NCI-H226 (cell line): ENCODE data around the gene SLC26A11.
"Not testable (repeated sequence)": the region's sequence is repeated elsewhere in the genome, so short reads cannot be mapped to it uniquely, and the experiment has no call there.

Experiments used
- DNase-seq: peaks from one replicate; pipeline ENCODE4 v3.0.0-alpha.2; 2015

SLC26A11 gene

GRCh38 chr17:80245566-80246265 is 25.5 kb downstream of the SLC26A11 start:
- DNase-seq: no peak

DNA sequence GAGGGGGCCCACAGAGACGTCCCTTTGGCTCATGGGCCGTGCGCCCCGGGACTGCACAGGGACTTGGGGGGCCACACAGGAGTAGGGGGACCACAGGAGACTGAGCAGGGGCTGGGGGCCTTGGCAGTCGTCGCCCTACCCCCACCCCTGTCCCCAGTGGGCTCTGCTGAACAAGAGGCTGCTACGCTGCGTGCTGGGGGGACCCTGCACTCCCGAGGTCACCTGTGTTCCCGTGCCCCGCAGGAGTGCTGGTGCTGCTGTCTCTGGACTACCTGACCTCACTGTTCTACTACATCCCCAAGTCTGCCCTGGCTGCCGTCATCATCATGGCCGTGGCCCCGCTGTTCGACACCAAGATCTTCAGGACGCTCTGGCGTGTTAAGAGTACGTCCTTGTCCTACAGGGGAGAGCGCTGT is 26.0 kb downstream of the SLC26A11 start:
- DNase-seq: no peak

DNA sequence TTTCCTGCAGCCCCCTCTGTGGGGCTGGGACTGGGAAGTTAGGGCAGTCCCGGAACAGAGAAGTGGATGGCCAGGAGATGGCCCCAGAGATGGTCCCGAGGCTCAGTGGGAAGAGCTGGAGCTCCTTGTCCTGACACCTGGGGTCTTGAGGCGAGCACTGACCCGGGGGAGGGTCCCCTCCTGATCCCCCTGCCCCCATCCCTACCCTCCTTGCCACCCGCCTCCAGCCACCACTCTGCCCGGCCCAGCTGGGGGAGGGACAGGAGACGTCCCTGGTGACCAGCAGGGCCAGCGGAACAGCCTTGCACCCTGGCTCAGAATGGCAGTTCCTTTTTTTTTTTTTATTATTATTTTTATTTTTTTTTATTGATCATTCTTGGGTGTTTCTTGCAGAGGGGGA is 26.5 kb downstream of the SLC26A11 start:
- DNase-seq: no peak

GRCh38 chr17:80247561-80247960 is 27.3 kb downstream of the SLC26A11 start:
- DNase-seq: no peak

DNA sequence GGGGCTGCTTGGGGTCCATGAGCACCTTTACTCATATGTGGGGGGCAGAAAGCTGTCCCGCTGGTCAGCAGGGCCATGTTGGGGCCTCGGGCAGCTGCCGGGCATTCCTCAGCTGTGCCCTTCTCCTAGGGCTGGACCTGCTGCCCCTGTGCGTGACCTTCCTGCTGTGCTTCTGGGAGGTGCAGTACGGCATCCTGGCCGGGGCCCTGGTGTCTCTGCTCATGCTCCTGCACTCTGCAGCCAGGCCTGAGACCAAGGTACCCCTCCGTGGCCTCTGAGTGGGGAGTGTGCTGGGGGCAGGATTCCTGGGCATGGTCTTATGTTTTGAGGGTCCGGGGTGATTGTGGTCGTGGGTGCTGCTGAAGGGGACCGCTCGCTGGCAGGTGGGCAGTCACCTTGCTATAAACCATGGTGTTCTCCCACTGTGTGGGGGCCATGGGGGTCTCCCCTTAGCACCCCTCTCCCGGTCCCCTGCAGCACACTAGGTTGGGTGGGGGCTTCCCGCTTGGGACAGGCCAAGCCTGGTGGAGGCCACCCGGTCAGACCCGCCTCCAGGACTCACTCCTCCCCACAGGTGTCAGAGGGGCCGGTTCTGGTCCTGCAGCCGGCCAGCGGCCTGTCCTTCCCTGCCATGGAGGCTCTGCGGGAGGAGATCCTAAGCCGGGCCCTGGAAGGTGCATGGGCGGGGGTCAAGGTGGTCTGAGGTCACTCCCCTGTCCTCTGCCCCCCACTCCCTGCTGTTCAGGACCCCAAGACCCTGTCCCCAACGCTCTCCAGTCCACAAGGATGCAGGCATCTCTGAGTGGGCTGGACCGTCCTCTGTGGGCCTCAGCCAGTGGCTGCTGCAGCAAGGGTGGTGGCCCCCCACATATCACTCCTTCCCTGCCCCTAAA is 28.0 kb downstream of the SLC26A11 start:
- DNase-seq: no peak

- no peak for DNase-seq
Observed at GRCh38 chr17:80248894-80249710, 28.9 kb downstream of the SLC26A11 start.

GRCh38 chr17:80251966-80252365 is 31.7 kb downstream of the SLC26A11 start:
- no peak for DNase-seq

DNA sequence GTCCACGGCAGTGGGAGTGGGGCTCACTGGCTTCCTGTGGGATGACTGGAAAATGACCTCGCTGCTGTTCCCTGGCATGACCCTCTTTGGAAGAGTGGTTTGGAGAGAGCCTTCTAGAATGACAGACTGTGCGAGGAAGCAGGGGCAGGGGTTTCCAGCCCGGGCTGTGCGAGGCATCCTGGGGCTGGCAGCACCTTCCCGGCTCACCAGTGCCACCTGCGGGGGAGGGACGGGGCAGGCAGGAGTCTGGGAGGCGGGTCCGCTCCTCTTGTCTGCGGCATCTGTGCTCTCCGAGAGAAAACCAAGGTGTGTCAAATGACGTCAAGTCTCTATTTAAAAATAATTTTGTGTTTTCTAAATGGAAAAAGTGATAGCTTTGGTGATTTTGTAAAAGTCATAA is 32.6 kb downstream of the SLC26A11 start:
- no peak for DNase-seq

DNA sequence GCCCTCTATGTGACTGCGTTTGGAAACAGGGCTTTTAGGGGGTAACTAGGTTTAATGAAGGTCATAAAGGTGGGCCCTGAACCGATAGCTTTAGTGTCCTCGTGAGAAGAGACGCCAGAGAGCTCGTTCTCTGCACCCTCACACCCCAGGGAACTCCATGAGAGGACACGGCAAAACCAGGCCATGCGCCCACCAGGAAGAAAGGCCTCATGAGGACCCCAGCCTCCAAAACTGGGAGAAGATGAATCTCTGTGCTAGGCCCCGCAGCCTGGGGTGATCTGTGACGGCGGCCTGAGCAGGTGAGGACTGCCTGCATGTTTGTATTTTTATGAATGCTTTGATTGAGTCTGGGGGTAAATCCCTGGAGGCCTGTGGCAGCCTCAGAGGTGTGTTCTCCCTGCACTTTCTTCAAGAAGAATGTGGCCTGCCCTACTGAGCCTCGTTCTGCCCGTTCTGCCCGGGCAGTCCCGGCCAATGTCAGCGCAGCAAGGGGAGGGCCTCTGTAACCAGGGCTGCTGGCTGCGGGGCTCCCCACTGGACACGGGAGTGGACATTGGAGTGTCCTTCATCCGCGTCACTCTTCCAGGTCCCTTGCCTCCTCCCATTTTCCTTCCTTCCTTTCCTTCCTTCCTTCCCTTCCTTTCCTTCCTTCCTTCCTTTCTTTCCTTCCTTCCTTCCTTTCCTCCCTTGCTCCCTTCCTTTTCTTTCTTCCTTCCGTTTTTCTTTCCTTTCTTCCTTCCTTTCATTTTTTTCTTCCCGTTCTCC is 33.6 kb downstream of the SLC26A11 start:
- DNase-seq: no peak

DNA sequence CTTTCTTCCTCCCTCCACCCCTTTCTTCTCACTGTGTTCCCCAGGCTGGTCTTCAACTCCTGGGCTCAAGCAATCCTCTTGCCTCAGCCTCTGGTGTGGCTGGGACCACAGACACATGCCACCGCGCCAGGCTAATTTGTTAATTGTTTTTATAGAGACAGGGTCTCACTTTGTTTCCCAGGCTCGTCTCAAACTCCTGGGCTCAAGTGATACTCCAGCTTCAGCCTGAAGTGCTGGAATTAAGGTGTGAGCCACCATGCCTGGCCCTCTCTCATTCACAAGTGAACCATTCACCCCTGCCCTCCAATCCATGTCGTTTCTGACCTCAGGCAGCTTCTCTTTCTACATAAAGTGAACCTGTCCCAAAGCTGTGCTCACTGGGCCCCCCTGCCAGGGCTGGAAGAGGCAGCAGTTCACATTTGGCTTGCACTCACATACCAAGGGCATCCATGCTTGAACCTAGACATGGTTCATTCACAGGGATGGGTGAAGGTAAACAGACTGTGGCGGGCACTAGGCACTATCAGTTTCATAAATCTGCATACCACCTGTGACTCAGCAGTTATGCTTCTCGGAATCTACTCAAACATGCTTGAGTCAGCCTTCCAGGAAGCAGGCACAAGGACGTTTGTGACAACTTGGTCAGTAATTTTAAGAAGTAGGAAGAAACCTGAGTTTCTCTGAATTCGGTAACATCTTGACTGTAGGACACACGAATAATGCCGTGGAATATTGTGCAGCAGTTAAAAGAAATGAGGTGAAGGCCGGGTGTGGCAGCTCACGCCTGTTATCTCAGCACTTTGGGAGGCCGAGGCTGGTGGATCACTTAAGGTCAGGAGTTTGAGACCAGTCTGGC is 34.4 kb downstream of the SLC26A11 start:
- DNase-seq: peak; percentile 63

DNA sequence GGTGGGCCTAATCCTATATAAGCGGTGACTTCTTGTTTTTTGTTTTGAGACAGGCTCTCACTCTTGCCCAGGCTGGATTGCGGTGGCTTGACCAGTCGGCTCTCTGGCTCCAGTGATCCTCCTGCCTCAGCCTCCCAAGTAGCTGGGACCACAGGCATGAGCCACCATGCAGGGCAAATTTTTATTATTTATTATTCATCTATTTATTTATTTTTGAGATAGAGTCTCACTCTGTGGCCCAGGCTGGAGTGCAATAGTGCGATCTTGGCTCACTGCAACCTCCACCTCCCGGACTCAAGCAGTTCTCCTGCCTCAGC is 35.8 kb downstream of the SLC26A11 start:
- DNase-seq: no peak

DNA sequence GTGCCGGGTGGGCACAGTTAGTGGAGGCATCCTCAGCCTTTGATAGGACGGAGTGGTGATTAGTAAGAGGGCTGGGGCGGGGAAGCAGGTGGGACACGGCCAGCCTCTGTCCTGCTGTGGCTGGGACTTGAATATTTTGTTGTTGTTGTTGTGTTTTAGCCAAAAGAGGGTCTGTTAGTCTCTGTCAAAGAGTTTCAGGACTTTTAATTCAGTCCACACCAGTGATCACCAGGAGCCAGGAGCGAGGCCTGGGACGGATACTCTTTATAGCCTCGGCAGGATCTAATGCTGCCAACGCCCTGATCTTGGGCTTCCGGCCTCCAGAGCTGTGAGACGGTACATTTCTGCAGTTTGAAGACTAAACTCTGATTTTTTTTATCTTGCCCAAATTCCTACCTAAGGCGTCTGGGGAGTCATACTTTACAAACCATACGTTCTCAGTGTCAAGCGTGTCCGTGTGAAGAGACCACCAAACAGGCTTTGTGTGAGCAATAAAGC is 37.5 kb downstream of the SLC26A11 start:
- DNase-seq: no peak

- not testable (repeated sequence) for DNase-seq
Observed at GRCh38 chr17:80258296-80258695, 38.1 kb downstream of the SLC26A11 start.

DNA sequence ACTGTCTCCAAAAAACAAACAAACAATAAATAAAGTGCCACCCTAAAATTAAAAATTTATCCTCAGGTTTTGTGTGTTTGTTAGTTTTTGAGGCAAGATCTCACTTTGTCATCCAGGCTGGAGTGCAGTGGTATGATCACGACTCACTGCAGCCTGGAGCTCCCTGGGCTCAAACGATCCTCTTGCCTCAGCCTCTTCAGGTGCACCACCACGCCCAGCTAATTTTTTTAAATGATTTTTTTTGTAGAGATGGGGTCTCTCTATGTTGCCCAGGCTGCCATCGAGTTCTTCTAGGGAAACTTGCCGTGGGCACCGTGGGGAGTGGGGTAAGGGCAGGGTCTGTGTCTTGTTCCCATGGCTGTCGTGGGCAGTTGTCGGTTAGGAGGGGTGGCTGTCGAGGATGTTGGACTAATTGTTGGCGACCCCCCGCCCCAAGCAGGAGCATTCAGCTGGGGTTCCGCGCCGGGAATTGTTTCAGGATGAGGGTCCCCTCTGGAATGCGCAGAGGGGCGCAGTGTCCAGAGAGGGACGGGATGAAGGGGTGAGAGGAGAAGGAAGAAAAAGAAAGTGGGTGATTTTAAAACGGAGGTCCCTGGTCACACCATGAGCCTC is 39.3 kb downstream of the SLC26A11 start:
- DNase-seq: no peak

- DNase-seq: peak; percentile 74
Observed at GRCh38 chr17:80260069-80260535, 39.9 kb downstream of the SLC26A11 start.

- DNase-seq: peak; percentile 3
Observed at GRCh38 chr17:80260791-80261158, 40.5 kb downstream of the SLC26A11 start, which contains the start of gene RNF213. RNF213 (plus strand) TSS chr17:80260852; CDS start chr17:80263682, 2,830 bp downstream.

- DNase-seq: peak; percentile 6
Observed at GRCh38 chr17:80261159-80261894, 41.1 kb downstream of the SLC26A11 start.

DNA sequence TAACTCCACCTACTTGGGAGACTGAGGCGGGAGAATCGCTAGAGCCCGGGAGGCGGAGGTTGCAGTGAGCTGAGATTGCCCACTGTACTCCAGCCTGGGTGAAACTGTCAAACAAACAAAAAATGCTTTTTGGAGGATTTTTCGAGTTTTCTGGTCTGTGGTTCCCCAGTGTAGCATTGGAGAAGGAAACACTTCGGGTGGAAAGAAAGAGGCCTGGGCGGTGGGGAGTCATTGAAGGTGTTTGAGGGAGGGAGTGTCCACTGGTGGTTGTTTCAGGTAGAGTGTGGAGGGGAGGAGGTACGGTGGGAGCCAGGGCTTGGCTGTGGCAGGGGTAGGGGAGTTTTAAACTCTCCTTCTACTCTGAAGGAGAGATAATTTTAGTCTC is 41.7 kb downstream of the SLC26A11 start:
- DNase-seq: no peak

DNA sequence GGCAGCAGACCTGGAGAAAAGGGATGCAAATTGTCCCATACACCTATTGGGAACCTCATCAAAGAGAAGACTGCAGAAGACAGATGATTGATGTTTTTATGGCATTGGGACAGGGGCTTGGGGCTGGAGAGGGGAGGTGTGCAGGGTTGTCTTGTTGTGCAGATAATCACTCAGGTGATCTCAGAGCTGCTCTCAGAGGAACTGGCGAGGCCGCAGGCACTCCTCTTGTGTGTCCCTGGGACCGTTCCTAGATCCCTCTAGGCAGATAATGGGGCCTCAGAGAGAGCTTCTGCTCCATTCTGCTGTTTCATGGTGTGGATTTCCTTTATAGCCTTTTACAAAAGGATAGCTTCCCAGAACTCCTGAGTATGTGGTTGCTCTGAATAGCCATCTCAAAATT is 42.1 kb downstream of the SLC26A11 start:
- no peak for DNase-seq

GRCh38 chr17:80262775-80263244 is 42.6 kb downstream of the SLC26A11 start:
- DNase-seq: no peak
